Glomerular visceral epithelial cell (primary cell): ENCODE results near the gene TNIK.
"Not testable (repeated sequence)": the region's sequence is repeated elsewhere in the genome, so short reads cannot be mapped to it uniquely, and the experiment has no call there.

Source experiments
- DNase-seq: peaks from one replicate; pipeline ENCODE4 v3.0.0-alpha.2; 2016; ENCODE audit errors: extremely low spot score

The TNIK gene

DNA sequence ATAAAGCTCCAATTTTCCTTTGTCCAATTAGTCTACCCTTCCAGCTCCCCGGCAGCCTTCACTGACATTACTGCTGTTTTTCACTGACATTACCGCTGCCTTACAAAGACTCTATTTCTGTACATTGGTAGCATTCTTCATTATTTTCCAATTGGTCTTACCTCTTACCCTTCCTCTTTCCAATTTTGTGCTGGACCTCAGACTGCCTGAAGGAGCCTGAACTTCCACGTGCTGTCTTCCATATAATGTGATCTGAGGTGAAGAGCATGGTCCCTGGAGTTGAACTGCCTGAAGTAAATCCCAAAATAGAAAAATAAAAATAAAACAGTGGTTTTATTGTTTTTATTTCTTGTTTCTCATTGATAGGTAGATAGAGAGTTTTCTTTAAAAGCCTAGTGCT lies 9.2 kb upstream of the TNIK start:
- no peak for DNase-seq

DNA sequence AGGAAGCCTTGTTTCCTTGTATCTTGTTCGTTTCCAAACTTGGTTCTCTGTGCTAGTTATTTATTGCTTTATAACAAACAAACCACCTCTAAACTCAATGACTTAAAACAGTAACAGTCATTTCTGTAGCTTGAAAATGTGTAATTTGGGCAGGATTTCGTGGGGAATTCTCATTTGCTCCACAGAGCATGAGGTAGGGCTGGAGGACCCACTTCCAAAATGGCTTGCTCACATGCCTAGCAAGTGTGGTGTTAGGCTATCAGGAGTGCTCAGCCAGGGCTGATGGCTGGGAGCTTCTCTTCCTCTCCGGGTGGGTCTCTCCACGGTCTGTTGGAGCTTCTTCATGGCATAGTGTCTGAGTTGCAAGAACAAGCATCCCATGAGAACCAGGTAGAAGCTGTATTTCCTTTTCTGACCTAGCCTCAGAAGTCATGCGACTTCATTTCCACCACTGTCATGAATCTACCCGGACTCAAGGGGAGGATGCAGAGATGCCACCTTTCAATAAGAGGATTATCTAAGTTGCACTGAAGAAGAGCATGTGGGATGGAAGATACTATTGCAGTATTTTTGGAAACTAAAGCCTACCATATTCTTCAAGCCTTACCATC lies 8.2 kb upstream of the TNIK start:
- no peak for DNase-seq

DNA sequence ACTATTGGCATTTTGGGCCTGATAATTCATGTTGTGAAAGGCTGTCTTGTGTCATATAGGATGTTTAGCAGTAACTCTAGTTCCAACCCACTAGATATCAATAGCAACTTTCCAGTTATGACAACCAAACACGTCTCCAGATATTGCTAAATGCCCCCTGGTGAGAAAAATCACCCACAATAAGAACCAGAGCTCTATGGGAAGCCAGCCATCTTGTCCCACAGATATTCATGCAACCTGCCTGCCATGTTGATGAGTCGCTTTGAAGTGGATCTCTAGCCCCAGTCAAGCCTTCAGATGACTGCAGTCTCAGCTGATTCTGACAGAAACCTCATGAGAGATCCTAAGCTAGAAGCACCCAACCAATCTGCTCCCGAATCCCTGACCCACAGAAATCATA lies 5.6 kb upstream of the TNIK start:
- no peak for DNase-seq

DNA sequence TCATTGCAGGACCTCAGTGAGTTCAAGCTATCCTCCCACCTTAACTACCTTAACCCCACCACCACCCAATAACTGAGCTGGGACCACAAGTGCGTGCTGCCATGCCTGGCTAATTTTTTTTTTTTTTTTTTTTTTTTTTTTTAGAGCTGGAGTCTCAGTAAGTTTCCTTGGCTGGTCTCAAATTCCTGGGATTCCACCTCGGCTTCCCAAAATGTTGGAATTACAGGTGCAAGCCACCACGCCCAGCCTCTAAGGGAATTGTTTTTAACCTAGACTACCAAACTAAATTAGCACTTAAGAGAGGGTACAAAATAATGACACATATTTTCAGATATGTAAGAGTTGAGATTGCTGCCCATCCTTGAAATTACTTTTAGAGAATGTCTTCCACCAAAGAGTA lies 4.3 kb upstream of the TNIK start:
- DNase-seq: no peak

DNA sequence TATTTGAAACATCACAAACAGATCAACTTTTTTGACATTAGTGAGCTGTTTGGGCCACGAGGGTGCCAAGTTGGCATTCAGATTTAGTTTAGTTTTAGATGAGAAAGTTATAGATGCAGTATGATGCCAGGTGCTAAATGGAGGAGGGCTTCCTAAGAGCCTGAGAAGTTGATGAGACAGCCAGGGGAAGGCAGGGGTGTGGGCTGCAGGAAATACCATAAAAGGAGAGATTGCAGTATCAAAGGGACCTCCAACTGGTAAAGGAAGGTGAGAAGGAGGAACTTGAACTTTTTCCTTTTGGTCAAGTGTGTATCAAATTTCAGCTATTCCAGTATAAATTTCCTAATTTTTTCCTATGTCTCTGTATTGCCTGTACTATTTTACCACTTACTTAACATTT lies 2.0 kb upstream of the TNIK start:
- DNase-seq: no peak

DNA sequence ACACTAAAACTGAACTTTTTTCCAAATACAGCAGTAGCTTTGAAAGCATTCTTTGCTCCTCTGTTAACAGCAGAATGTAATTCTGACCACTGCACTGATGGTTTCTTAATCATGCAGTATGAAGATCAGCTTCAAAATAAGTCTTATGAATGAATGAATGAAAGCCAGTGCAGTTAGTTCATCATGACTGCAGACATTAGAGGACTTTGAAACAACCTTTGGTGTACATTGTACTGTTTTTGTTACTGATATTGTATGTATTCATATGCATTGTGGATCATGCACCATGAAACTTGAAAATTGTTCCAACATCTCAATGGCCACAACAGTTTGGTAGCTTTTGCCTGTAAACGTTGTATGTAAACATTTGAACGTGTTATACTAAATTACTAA lies 1.3 kb upstream of the TNIK start:
- DNase-seq: no peak

DNA sequence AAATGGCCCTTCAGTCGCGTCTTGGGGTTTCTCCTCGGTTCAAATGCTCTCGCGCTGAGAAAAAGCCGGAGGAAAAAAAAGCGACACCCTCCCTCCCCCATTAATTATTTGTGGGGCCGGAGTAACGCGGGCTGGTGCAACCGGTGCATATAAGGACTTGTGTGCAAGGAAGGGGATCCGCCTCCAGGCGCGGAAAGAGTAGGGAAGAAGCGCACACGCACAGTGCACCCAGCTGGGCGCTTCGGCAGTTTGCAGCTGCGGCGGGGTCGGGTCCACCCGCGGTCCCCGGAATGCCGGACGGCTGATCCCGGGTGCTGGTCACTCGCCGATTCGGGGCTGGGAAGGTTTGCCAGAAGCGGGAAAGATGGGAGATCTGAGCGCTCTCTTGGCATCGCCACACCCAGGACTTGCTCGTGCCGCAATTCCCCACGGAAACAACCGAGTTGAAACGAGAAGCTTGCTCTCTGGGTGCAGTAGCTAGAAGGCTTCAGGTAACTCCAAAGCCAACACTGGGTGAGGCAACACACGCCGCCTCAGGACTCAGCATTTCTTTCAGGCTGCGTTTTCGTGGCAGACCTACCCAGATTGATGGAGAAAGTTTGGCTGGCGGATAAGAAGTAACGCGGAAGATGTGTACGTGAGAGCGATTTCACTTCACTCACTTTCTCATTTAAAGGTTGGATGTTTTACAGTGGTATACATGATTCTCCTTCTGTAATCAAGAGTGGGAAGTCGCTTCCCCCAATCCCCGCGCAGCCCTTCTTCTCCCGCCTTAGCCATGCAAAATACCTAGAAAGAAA lies 720 bp upstream of the TNIK start:
- DNase-seq: peak; percentile 76

DNA sequence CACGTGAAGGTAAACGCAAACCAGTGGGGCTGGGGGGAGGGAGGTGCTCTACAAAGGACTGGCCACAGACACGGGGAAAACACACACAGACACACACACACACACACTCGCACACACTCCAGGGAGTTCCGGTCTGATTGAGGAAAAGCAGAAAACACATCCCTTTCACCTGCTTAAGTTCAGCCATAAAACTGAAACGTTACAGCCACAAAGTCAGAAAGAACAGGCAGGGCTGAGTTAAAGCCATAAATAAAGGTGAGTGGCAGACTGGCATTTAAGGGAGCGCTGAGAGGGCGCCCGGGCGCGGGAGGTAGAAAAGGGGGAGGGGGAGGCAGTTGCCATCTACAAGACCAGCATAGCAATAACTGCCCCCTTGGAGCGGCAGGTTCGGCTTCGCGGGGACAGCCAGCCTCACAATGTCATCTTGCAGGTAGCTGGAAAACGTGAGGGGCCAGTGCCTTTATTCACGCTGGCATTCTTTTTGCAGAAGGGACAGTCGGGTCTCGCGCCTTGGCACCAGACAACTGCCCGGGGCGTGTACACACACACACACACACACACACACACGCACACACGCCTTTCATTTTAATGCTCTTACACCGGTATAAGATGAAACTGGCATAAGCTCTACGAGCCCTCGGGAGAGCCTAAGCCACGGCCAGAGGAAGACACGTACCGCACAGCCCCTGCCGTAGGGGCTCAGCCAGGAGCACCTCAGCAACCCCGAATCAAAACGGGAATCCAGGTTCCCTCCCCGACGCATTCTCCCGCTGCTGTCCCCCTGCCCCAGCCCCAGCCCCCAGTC lies 866 bp downstream of the TNIK start:
- peak; percentile 40 for DNase-seq

DNA sequence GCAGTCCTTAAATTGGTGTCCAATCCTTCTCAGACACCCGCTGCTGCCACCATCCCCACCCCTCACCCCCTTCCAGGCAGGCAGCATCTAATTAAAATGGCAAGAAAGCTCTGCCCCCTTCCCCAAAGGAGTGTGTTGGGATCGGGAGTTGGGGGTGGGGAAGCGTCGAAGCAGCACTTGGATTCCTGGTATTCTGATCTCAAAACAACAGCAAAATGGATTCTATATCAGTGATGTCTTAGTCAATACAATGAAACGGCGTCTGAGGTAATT lies 1.4 kb downstream of the TNIK start:
- DNase-seq: no peak

DNA sequence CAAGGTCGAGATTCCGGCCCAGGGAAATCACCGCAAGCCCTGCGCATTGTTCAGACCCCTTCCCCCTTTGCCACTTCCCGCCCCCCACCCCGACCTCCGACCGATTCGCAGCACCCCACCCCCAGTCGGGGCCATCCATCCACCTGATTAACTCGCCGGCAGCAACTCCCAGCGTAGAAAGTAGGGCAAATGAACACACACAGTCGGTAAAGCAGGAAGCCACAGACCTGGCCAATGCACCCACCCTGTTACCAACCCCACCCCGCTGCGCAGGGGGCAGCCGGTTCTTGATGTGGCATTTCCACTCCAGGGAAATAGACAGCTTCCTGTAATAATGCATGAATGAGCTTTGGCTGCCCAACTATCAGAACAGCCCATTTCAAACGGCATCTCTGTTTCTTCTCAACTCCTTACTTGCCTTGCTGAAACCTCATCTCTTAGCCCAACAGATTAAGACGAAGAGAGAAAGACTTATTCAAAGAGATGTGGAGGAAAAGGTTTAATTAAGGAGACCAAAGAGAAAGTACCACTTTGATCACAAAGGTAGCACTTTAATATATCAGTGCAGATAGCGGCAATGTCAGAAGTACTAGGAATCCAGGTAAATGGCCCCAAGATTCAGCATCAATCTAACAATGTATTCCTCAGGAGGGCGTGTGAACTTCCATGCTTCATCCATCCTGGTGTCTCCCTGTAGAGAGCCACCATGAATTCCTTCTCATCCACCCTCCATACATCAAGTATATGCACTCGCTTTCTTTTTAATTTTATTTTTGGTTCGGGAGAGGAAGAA lies 1.9 kb downstream of the TNIK start:
- DNase-seq: peak; percentile 69

DNA sequence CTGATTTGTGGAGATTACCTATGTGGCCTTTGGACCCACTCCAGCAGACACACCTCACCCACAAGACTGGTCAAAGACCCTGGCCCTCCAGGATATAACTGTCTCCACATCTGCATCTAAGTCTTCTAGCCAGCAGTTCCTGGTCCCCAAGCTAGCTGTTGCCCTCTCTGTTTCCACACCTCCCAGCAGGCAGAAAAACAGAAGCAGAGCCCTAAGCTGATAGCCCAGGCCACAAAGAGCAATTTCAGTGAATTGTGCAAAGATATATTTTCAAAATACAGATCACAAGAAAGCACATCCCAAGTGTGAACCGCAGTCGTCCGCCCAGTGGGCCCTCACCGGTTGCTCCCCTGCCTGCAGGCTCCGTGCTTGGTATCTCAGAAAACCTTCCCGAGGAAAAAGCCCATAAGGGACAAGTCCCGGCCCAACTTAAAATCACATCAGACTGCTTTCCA lies 2.6 kb downstream of the TNIK start:
- peak; percentile 8 for DNase-seq

DNA sequence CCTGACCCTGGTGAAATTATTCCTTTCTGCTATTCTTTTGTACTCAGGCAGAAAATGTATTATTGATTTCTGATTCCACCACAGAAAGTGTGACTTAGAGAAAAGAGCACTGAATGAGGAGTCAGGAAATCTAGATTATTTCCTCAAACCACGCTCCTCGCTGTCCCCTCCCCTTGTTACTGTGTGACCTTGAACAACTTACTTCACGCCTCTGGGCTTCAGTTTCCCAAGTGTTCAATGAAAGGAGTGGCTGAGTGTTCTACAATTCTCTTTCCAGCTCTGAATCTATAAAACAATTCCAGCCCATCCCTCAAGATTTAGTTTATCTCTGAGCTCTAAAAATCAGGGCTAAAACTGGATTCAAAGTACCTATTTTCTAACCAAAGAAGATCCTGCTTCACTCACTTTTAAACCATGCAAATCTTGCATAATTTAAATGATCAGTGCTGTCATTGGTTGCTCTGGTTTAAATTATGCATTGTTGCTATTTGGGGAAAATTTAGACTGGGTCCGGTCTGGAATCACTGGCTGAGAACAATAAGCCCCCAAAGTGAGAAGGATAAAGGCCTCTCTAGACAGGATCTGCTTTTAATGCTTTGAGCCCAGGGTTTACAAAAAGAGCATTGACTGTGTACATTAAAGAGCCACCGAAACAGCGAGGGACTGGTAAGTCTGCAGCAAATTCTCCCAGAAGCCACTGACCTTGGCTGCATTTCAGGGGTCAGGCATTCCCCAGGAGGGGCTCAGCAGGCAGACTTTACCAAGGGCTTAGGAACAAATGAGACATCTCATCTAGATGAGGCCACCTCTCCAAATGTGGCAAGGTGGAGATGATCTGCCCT lies 3.2 kb downstream of the TNIK start:
- no peak for DNase-seq

DNA sequence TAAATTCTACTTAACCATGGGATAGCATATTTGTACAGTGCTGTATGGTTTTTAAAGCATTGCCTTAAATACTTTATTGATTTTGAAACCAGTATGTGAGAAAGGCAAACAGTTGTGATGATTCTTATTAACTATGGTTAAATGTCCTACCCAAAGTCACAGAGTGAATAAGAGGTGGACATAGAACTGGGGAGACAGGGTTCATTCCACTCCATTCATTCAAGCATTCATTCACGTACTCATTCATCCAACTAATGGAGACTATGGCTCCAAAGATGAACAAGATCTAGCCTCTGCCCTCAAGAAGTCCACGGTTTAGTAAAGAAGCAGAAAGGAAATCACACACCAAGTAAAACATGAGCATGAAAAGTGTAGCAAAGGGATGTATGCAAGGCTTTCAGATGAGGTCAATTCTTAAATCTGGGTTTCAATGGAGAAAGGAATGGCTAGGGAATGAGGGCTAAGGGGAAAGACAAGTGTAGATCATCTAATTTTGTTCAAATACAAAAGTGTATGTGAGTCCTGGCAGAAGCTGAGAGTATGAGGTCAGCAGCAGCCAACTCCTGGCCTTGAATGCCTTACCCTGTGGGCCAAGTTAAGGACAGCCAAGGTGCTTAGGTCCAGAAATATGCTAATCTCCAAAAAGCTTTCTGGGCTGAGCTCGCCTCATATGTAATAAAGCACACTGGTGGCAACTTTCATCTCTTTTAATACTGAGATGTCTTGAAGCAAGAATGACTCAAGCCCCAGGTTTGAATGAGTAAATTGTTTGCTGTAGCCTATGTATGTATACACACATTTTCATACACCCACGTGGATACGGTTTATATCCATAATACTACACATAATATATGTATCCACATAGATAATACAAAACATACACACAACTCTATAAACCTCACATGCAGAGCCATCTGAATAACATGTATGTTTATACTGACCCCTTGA lies 4.3 kb downstream of the TNIK start:
- no peak for DNase-seq

DNA sequence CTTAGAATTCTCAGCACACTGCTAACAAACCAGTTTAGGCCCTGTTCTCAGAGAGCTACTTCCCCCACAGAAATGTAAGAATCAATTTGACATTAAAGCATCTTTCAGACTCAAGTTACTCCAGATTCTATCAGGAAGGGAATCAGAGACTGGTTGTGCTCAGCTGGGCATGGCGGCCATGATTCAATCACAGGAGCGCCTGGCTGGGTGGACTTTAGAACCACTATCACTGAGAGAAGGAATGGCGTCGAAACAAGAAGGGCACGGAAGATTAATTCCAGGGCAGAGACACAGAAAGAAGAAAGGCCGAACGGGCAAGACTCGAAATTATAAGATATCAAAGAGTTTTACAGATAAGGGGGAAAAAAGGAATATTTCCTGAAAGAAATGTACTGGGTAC lies 6.2 kb downstream of the TNIK start:
- DNase-seq: peak; percentile 28

DNA sequence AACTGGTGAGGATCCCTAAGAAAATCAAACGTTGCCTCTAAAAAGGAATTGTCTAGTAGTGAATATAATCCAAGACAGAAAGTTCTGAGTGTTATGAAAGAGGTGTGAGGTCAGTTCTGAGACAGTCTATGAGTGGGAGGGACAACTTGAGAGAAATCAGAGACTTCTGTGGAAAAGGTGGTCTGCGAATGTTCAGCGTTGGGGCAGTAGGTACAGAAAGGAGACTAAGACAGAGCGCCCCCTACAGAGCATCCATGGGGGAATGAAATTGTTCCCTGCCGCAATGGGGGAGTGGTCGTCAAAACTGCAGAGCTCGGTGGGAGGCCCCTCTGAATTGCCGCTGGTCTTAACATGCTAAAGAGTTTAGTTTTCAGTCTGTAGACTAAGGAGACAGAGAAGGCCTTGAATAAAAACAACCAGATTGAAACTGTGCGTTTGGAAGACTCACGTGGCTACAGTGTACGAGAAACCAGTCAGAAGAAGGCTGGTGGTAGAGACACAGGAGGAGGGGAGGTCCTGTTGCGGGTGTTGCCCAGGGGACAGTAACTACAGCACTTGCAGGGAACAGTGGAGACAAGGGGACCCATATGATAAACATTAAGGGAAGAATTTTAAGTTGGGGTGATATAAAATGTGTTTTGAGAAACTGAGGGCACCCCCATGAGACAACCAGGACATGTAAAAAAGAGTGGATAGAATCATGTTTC lies 6.9 kb downstream of the TNIK start:
- no peak for DNase-seq

DNA sequence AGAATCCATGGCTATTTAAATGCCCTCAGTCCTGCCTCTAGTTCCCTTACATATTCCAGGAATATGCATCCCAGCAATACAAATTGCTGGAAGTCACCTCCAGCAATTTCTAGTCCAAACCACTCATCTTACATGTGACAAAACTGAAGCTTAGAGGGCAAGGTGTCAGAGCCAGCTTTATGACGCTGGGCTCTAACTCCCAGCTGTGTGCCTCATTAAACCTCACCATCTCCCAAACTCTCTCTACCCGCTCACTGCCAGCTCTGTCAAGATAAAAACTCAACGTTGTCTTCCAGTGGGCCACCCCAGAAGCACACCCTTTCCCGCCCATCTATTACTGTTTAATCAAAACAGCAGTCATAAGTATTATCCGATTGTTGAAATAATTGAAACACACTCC lies 7.9 kb downstream of the TNIK start:
- no peak for DNase-seq

DNA sequence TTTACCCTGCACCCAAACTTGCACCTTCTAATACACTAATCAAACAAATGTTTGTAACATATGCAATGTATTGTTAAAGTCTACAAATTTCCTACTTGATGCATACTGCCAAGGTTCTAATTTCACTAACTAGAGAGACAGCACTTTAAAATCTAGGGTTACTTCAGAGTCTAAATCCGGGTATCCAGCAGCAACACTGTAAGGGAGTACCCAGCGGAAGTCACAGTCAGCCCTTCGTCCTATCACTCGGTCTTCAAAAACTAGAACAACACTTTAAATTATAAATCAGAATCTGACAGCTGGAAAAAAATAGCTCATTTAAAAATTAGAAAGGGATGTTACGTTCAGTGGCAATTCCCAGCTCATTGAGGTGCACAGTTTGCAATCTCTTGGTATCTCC lies 8.3 kb downstream of the TNIK start:
- no peak for DNase-seq

DNA sequence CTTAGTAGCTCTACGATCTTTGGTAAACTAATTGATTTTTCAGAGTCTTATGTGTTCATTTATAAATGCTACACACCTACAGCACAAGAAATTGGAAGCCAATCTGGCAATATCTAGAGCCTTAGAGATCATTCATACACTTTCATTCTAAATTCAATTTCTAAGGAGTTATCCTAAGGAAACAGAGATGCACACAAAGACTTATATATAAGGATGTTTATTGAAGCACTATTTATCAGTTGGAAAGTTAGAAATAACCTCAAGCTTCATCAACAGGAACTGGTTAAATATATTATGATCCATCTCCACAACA lies 12.7 kb downstream of the TNIK start:
- not testable (repeated sequence) for DNase-seq

DNA sequence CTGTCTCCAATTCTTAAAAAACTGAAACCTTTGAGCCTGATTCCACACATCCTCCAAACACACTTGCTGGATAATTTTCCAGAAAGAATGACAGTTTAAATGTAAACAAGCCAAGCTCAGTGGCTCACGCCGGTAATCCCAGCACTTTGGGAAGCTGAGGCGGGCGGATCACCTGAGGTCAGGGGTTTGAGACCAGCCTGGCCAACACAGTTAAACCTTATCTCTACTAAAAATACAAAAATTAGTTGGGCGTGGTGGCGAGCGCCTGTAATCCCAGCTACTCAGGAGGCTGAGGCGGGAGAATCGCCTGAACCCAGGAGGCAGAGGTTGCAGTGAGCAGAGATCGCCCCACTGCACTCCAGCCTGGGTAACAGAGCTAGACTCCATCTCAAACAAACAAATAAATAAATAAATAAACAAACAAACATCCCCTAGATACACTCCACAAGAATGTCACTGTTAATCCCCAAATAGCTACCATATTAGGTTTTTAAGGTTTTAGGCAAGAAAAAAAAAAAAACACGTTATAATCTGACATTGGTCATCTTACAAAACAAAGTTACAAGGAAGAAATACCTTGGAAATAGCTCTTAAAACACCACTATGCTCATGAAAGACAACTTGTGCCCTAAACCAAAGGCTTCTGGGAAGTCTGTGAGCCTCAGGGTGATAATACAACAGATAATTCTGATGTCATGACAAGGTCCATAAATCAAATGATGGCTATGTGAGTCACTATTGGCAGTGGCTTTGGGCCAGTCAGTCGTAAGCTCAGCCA lies 13.2 kb downstream of the TNIK start:
- DNase-seq: peak; percentile 57
